Stimulated activated CD8-positive, alpha-beta memory T cell treated with anti-CD3 and anti-CD28 coated beads, Interleukin-12 subunit alpha, Interleukin-12 subunit beta, amount 100 ng/mL, for 4 hours (primary cell): ENCODE measurements around the gene DNAH7.

Experiments used
- DNase-seq: peaks from one replicate; pipeline ENCODE4 v3.0.0-alpha.2; 2020; ENCODE audit warnings: low read depth

Gene DNAH7

GRCh38 chr2:195808189-195808588 is 260.4 kb downstream of the DNAH7 start:
- DNase-seq = no peak

GRCh38 chr2:195805283-195805976 is 263.2 kb downstream of the DNAH7 start:
- no peak for DNase-seq

GRCh38 chr2:195795879-195796278 is 272.8 kb downstream of the DNAH7 start:
- DNase-seq = no peak

- no peak for DNase-seq
These were observed 274.8 kb downstream of the DNAH7 start for GRCh38 chr2:195793881-195794280.

GRCh38 chr2:195782156-195782555 is 286.5 kb downstream of the DNAH7 start:
- no peak for DNase-seq

- DNase-seq = no peak
These were observed 289.1 kb downstream of the DNAH7 start for GRCh38 chr2:195779491-195779890.

- no peak for DNase-seq
These were observed 298.7 kb downstream of the DNAH7 start for GRCh38 chr2:195769975-195770374.

GRCh38 chr2:195768431-195768830 is 300.2 kb downstream of the DNAH7 start:
- no peak for DNase-seq

GRCh38 chr2:195766691-195767090 is 301.9 kb downstream of the DNAH7 start:
- no peak for DNase-seq

GRCh38 chr2:195763866-195764265 is 304.8 kb downstream of the DNAH7 start:
- no peak for DNase-seq

- DNase-seq = no peak
These were observed 308.8 kb downstream of the DNAH7 start for GRCh38 chr2:195759877-195760276.

GRCh38 chr2:195758846-195759245 is 309.8 kb downstream of the DNAH7 start:
- no peak for DNase-seq

GRCh38 chr2:195756218-195756942 is 312.3 kb downstream of the DNAH7 start:
- no peak for DNase-seq

- no peak for DNase-seq
These were observed 327.4 kb downstream of the DNAH7 start for GRCh38 chr2:195741191-195741590.

- no peak for DNase-seq
These were observed 330.9 kb downstream of the DNAH7 start for GRCh38 chr2:195737511-195738325.

GRCh38 chr2:195735347-195735746 is 333.3 kb downstream of the DNAH7 start:
- no peak for DNase-seq

GRCh38 chr2:195734931-195735330 is 333.7 kb downstream of the DNAH7 start:
- no peak for DNase-seq

- DNase-seq = no peak
These were observed 334.2 kb downstream of the DNAH7 start for GRCh38 chr2:195734395-195734794.

- DNase-seq = no peak
These were observed 334.8 kb downstream of the DNAH7 start for GRCh38 chr2:195733831-195734230.

- no peak for DNase-seq
These were observed 336.1 kb downstream of the DNAH7 start for GRCh38 chr2:195732574-195732973.

GRCh38 chr2:195730912-195731311 is 337.7 kb downstream of the DNAH7 start:
- DNase-seq = no peak

- DNase-seq = no peak
These were observed 341.5 kb downstream of the DNAH7 start for GRCh38 chr2:195727106-195727505.

- no peak for DNase-seq
These were observed 346.6 kb downstream of the DNAH7 start for GRCh38 chr2:195722075-195722474.
